Brain microvascular endothelial cell (primary cell): ENCODE results near the gene POP7.
A peak's percentile ranks its signal among the peaks of the same experiment; 100 is the strongest.

Experiments
- DNase-seq: peaks from one replicate; pipeline ENCODE4 v3.0.0-alpha.2; 2020
- H3K27ac ChIP-seq: fragments of 250-450 bp; sonication (Bioruptor Pico); 2 replicates; pipeline ENCODE4 v1.5.1; 2020; ENCODE audit warnings: mild to moderate bottlenecking, moderate library complexity
- H3K27me3 ChIP-seq: fragments of 250-450 bp; sonication (Bioruptor Pico); replicated peaks from 2 replicates; pipeline ENCODE4 v1.5.1; 2020; ENCODE audit warnings: mild to moderate bottlenecking
- H3K36me3 ChIP-seq: fragments of 250-450 bp; sonication (Bioruptor Pico); replicated peaks from 2 replicates; pipeline ENCODE4 v1.5.1; 2020; ENCODE audit warnings: mild to moderate bottlenecking
- H3K4me3 ChIP-seq: 2 replicates; pipeline ENCODE4 v1.5.1; 2011; ENCODE audit warnings: low read depth, mild to moderate bottlenecking, control low read depth, low read length, moderate library complexity
- in situ Hi-C: cut with HindIII; loops from 2 replicates; pipeline ENCODE4 v1.10.0; 2017; ENCODE audit warnings: low sequenced_read_pairs, low pct_ligation_motif_present
- TF ChIP-seq, protein P1 (sequence below): IDR thresholded peaks from 2 replicates; pipeline ENCODE4 v1.5.1; 2011; ENCODE audit warnings: low read depth, mild to moderate bottlenecking, moderate library complexity, low read length, control low read depth, inconsistent platforms; ENCODE audit errors: missing control alignments

The POP7 gene

GRCh38 chr7:100675105-100675451, 30.8 kb upstream of the POP7 start:
- in situ Hi-C loops, result no loop called here
- no peak for DNase-seq
- Histone ChIP-seq H3K36me3 (peaks cover 34% of the 10 kb centered on the region), H3K27me3 (no peaks in the 10 kb centered on the region), H3K4me3 (peak overlapping the region; percentile 89), H3K27ac (no peak overlapping the region)
- TF ChIP-seq, protein P1, sequence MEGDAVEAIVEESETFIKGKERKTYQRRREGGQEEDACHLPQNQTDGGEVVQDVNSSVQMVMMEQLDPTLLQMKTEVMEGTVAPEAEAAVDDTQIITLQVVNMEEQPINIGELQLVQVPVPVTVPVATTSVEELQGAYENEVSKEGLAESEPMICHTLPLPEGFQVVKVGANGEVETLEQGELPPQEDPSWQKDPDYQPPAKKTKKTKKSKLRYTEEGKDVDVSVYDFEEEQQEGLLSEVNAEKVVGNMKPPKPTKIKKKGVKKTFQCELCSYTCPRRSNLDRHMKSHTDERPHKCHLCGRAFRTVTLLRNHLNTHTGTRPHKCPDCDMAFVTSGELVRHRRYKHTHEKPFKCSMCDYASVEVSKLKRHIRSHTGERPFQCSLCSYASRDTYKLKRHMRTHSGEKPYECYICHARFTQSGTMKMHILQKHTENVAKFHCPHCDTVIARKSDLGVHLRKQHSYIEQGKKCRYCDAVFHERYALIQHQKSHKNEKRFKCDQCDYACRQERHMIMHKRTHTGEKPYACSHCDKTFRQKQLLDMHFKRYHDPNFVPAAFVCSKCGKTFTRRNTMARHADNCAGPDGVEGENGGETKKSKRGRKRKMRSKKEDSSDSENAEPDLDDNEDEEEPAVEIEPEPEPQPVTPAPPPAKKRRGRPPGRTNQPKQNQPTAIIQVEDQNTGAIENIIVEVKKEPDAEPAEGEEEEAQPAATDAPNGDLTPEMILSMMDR, result no peak

- peak overlapping the region; percentile 22 for H3K27ac ChIP-seq
Observed at GRCh38 chr7:100675581-100676350, 30.2 kb upstream of the POP7 start.

DNA sequence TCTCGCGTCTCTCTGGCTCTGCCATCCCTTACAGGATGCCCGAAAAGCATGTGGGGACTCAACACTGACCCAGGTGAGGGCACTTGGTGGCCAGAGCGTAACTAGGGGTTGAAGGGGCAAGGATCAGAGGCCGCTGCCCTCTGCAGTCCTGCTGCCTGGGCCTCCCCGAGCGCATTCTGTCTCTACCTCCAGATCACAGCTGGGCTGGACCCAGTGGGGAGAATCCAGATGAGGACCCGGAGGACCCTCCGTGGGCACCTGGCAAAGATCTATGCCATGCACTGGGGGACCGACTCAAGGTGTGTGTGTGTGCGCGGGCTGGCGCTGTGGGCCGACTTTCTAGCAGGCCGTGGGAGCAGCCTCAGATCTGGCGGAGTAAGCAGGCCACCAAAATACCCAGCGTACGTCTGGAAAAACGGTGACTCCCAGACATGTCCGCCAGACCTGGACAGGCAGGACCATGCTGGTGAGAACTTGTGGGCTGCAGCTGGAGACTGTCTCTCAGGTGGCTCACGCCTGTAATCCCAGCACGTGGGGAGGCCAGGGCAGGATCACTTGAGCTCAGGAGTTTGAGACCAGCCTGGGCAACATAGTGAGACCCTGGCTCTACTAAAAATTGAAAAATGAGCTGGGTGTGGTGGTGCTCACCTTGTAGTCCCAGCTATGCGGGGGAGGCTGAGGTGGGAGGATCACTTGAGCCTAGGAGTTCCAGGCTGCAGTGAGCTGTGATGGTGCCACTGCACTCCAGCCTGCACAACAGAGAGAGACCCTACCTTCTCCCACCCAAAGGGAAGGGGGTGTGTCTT, 29.2 kb upstream of the POP7 start:
- TF ChIP-seq, protein P1, result no peak
- DNase-seq, result no peak
- Histone ChIP-seq H3K4me3 (peak overlapping the region; percentile 89), H3K27me3 (no peaks in the 10 kb centered on the region), H3K27ac (no peak overlapping the region), H3K36me3 (peaks cover 46% of the 10 kb centered on the region)
- in situ Hi-C loops, result no loop called here

More at GRCh38 chr7:100675581-100676350, 30.2 kb upstream of the POP7 start:
- Histone ChIP-seq H3K27me3 (no peaks in the 10 kb centered on the region), H3K4me3 (peak overlapping the region; percentile 89), H3K36me3 (peaks cover 39% of the 10 kb centered on the region)
- TF ChIP-seq, protein P1, result no peak
- DNase-seq, result peak; percentile 40
- in situ Hi-C loops, result no loop called here

DNA sequence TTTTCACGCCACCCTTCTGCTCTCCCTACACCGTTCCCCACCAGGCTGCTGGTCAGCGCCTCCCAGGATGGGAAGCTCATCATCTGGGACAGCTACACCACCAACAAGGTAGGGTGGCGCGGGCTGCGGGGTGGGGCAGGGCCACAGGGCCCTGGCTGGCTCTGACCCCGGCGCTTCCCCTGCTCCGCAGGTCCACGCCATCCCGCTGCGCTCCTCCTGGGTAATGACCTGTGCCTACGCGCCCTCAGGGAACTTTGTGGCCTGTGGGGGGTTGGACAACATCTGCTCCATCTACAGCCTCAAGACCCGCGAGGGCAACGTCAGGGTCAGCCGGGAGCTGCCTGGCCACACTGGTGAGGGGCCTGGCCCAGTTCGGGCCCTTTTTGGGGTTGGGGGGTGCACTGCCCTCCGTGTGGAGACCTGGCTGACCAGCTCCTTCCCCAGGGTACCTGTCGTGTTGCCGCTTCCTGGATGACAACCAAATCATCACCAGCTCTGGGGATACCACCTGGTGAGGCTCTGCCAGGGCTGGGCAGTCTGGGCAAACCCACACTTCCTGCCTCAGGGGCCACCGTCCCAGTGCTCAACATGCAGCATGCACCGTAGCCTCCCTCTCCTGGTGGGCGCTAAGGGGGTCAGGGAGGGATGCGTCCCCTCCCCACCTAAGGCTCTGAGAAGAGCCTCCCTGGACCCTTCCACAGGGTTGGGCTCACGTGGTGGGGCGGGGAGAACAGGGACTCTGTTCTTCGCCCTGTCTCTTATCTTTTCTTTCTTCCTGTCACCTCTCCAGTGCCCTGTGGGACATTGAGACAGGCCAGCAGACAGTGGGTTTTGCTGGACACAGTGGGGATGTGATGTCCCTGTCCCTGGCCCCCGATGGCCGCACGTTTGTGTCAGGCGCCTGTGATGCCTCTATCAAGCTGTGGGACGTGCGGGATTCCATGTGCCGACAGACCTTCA, 28.3 kb upstream of the POP7 start:
- Histone ChIP-seq H3K36me3 (peaks cover 50% of the 10 kb centered on the region), H3K4me3 (no peak overlapping the region), H3K27ac (no peak overlapping the region), H3K27me3 (no peaks in the 10 kb centered on the region)
- no peak for DNase-seq
- TF ChIP-seq, protein P1, result no peak
- in situ Hi-C loops, result no loop called here

DNA sequence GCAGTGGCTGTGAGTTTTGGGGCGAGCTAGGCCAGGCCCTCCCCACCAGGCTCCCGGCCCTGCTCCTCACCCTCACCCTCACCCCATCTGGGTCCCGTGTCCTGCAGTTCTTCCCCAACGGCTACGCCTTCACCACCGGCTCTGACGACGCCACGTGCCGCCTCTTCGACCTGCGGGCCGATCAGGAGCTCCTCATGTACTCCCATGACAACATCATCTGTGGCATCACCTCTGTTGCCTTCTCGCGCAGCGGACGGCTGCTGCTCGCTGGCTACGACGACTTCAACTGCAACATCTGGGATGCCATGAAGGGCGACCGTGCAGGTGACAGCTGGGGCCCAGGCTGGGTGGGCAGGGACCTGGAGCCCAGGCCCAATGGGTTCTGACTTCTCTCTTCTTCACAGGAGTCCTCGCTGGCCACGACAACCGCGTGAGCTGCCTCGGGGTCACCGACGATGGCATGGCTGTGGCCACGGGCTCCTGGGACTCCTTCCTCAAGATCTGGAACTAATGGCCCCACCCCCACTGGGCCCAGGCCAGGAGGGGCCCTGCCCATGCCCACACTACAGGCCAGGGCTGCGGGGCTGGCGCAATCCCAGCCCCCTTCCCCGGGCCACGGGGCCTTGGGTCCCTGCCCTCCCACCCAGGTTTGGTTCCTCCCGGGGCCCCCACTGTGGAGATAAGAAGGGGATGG, 27.5 kb upstream of the POP7 start:
- Histone ChIP-seq H3K36me3 (peaks cover 54% of the 10 kb centered on the region), H3K27me3 (no peaks in the 10 kb centered on the region), H3K27ac (no peak overlapping the region), H3K4me3 (no peak overlapping the region)
- no peak for DNase-seq
- TF ChIP-seq, protein P1, result no peak
- in situ Hi-C loops, result no loop called here
